ENCODE data around the gene PRPF38A.

Gene PRPF38A

DNA sequence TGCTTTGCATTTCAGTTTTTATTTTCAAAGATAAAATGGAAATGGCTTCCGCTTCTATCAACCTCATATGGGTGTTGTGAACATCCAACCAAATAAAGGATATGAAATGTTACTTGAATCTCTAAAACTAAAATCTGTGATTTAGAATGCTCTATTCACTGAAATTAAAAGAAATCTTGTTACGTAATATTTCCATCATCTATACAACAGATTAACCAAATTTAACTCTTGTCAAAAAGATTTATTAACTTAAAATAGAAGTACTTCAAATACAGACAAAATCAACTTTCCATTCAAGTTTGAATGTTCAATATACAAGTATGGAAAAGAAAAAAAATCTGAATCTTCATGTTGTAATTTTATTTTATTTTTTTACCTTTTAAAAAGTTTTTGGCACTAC lies 18.7 kb downstream of the PRPF38A start:
- no peaks in the 10 kb centered on the region for H3K9me3 Mint-ChIP-seq
- peaks cover 28% of the 10 kb centered on the region for H3K36me3 Mint-ChIP-seq (ENCODE audit: low read depth)
- no peak overlapping the region for H3K27ac Mint-ChIP-seq
- peaks cover 42% of the 10 kb centered on the region for H3K4me1 Mint-ChIP-seq (ENCODE audit: low read depth)
- no peaks in the 10 kb centered on the region for H3K27me3 Mint-ChIP-seq (ENCODE audit: low read depth)
- H3K4me3 Mint-ChIP-seq, result no peak overlapping the region

DNA sequence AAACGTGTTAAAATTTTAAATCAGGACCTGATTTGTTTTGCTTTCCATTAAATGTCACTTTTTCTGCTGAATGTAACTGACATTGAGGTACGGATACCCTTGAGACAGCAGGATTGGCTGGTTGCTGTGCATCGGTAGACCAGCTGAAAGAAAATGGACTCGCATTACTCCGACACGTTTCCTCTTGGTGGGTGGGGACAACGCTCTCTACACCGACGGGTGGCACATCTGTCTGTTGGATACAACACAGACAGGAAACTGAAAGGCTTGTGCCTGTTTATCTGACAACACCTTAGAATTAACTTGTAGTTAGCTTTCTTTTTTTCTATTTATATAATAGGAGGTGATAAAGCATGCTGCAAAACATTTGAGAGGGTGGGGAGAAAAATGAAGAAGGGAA lies 19.4 kb downstream of the PRPF38A start:
- no peaks in the 10 kb centered on the region for H3K9me3 Mint-ChIP-seq
- H3K4me1 Mint-ChIP-seq (ENCODE audit: low read depth), result peaks cover 40% of the 10 kb centered on the region
- H3K36me3 Mint-ChIP-seq (ENCODE audit: low read depth), result peaks cover 26% of the 10 kb centered on the region
- H3K4me3 Mint-ChIP-seq, result peak overlapping the region; percentile 65
- H3K27me3 Mint-ChIP-seq (ENCODE audit: low read depth), result no peaks in the 10 kb centered on the region
- H3K27ac Mint-ChIP-seq, result peak overlapping the region; percentile 95

DNA sequence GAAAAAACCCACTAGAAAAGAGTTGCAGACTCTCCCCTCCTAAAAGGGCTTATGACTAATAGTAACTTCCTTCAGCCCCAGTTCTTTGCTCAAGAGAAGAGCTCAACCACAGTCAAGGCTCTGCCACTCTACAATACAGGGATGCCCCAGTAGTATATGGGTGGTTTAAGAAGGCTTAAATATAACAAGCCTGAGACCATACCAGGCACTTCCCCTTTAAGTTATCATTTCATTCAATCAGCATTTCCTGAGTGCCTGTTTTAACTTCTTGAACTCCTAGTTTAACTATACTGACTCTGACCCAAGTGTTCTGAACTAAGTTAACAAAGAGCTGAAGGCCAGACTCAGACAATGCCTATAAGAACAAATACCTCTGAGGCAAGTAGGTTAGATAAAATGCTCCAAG lies 19.8 kb downstream of the PRPF38A start:
- no peaks in the 10 kb centered on the region for H3K27me3 Mint-ChIP-seq (ENCODE audit: low read depth)
- H3K36me3 Mint-ChIP-seq (ENCODE audit: low read depth), result peaks cover 26% of the 10 kb centered on the region
- H3K4me3 Mint-ChIP-seq, result peak overlapping the region; percentile 65
- peaks cover 39% of the 10 kb centered on the region for H3K4me1 Mint-ChIP-seq (ENCODE audit: low read depth)
- H3K9me3 Mint-ChIP-seq, result no peaks in the 10 kb centered on the region
- H3K27ac Mint-ChIP-seq, result peak overlapping the region; percentile 95

DNA sequence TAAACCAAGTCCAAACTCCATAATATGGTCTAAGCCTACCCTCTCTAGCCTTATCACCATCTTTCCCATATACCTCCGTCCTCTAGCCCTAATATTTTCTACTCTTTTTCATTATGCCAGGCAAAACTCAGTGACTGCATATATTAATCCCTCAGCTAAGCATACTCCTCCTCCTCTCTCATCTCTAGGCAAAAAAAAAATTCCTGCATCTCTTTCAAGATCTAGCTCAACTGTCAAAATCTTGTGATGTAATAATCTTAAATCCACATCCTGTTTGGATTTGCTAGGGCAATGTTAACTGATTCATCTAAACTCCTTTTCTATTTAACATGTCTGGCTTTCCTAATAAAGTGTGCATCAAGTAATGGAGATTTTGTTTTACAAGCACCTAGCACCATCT lies 20.4 kb downstream of the PRPF38A start:
- H3K4me1 Mint-ChIP-seq (ENCODE audit: low read depth), result peaks cover 36% of the 10 kb centered on the region
- H3K9me3 Mint-ChIP-seq, result no peaks in the 10 kb centered on the region
- H3K27ac Mint-ChIP-seq, result peak overlapping the region; percentile 95
- no peaks in the 10 kb centered on the region for H3K27me3 Mint-ChIP-seq (ENCODE audit: low read depth)
- peak overlapping the region; percentile 65 for H3K4me3 Mint-ChIP-seq
- H3K36me3 Mint-ChIP-seq (ENCODE audit: low read depth), result peaks cover 22% of the 10 kb centered on the region

DNA sequence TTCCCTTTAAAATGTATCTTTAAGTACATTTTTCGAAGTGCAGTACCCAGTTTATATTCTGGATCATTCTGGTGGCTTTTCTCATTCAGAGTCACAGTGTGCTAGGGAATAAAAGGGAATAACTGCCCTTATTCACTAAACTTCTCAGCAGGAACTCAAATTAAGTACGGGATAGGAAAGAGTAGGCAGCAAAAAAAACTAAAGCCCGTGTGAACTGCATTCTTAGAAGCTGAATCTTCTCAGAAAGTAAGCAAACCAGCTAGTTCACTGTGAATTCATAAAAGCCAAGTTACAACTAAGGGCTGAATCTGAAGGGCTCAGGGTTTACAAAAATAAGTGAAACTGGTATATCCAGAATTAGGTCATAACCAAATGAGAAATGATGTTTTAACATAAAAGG lies 22.0 kb downstream of the PRPF38A start:
- Mint-ChIP-seq H3K27me3 (ENCODE audit: low read depth) (no peaks in the 10 kb centered on the region), H3K27ac (peak overlapping the region; percentile 18), H3K36me3 (ENCODE audit: low read depth) (peaks cover 29% of the 10 kb centered on the region), H3K9me3 (no peaks in the 10 kb centered on the region), H3K4me3 (no peak overlapping the region), H3K4me1 (ENCODE audit: low read depth) (peaks cover 36% of the 10 kb centered on the region)

DNA sequence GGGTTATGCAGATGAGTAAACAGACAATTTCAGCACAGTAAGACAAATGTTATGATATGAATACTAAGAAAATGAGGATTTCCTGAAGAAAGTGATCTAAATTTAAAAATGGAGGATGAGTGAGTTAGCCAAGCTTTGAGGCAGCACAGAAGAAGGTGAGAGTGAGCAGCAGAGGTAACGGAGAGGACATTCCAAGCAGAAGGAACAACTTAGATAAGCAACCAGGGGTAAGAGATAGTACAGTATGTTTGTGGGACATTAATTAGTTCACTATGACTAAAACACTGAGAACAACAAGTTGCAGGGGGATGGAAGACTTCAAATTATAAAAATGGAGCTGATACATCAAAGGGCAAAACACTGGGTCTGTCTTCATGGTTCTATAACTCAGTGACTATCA lies 22.8 kb downstream of the PRPF38A start:
- peaks cover 34% of the 10 kb centered on the region for H3K4me1 Mint-ChIP-seq (ENCODE audit: low read depth)
- H3K9me3 Mint-ChIP-seq, result no peaks in the 10 kb centered on the region
- H3K27me3 Mint-ChIP-seq (ENCODE audit: low read depth), result no peaks in the 10 kb centered on the region
- no peak overlapping the region for H3K27ac Mint-ChIP-seq
- no peak overlapping the region for H3K4me3 Mint-ChIP-seq
- H3K36me3 Mint-ChIP-seq (ENCODE audit: low read depth), result peaks cover 32% of the 10 kb centered on the region

DNA sequence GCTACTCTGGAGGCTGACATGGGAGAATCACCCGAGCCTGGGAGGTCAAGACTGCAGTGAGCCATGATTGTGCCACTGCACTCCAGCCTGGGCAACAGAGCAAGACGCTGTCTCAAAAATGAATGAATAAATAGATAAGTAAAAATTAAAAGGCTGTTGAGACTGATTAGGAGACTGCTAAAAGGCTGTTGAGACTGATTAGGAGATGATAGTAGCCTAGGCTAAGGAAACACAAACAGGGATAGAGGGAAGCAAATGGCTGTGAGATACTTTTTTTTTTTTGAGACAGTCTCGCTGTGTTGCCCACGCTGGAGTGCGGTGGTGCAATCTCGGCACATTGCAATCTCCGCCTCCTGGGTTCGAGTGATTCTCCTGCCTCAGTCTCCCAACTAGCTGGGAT lies 28.4 kb downstream of the PRPF38A start:
- Mint-ChIP-seq H3K36me3 (ENCODE audit: low read depth) (peaks cover 25% of the 10 kb centered on the region), H3K27me3 (ENCODE audit: low read depth) (no peaks in the 10 kb centered on the region), H3K9me3 (no peaks in the 10 kb centered on the region), H3K4me1 (ENCODE audit: low read depth) (no peaks in the 10 kb centered on the region), H3K27ac (no peak overlapping the region), H3K4me3 (no peak overlapping the region)

DNA sequence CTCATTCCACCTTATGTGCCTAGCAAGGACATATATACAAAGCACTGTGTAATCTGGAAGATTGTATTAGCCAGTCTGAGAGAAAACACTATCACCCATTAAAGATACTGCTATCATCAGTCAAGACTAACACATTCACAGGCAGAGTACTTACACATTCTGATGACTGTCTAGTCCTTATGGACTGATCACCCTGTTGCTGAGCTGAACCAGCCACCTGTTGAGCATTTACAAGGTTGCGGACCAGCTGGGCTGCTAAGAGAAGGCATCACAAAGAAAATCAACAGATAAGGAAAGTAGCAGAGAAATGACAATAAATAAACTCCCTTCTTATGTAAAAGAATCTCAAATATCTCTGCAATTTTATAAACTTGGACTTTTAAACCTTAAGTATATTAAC lies 30.8 kb downstream of the PRPF38A start:
- H3K4me3 Mint-ChIP-seq, result no peak overlapping the region
- H3K9me3 Mint-ChIP-seq, result no peaks in the 10 kb centered on the region
- H3K27me3 Mint-ChIP-seq (ENCODE audit: low read depth), result no peaks in the 10 kb centered on the region
- H3K36me3 Mint-ChIP-seq (ENCODE audit: low read depth), result peaks cover 27% of the 10 kb centered on the region
- no peak overlapping the region for H3K27ac Mint-ChIP-seq
- H3K4me1 Mint-ChIP-seq (ENCODE audit: low read depth), result no peaks in the 10 kb centered on the region

DNA sequence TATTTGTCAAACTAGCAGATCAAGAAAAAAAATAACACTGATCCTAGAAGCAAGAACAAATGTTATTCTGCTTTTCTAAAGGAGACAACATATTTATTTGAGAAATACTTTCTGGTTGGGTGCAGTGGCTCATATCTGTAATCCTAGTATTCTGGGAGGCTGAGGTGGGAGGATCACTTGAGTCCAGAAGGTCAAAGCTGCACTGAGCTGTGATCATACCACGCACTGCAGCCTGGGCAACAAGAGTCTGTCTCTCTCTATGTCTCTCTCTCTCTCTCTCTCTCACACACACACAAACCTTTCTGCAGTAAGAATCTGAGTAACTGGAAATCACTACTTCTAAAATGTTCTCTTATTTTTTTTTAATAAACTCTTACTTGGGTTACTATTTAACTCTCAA lies 31.2 kb downstream of the PRPF38A start:
- Mint-ChIP-seq H3K27ac (no peak overlapping the region), H3K4me3 (no peak overlapping the region), H3K9me3 (no peaks in the 10 kb centered on the region), H3K36me3 (ENCODE audit: low read depth) (peaks cover 28% of the 10 kb centered on the region), H3K4me1 (ENCODE audit: low read depth) (no peaks in the 10 kb centered on the region), H3K27me3 (ENCODE audit: low read depth) (no peaks in the 10 kb centered on the region)

DNA sequence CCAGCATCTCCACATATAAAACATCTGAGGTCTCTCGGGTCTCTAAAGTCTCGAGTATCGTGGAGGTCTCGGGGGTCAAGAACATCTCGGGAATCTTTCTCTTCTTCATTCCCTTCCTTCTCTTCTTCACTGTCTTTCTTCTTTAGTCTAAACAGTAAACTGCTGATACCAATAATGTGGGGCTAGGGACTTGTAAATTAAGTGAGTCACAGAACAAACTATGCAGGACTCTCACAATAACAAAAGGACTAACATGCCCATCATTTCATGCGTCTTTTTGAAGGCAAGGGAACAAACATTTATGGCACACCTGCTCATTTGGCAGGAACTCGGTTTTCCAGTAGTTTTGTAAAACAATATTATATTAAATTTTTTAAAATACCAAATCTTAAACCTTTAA lies 32.4 kb downstream of the PRPF38A start:
- no peak overlapping the region for H3K4me3 Mint-ChIP-seq
- no peaks in the 10 kb centered on the region for H3K4me1 Mint-ChIP-seq (ENCODE audit: low read depth)
- H3K27ac Mint-ChIP-seq, result no peak overlapping the region
- no peaks in the 10 kb centered on the region for H3K27me3 Mint-ChIP-seq (ENCODE audit: low read depth)
- peaks cover 25% of the 10 kb centered on the region for H3K36me3 Mint-ChIP-seq (ENCODE audit: low read depth)
- no peaks in the 10 kb centered on the region for H3K9me3 Mint-ChIP-seq

DNA sequence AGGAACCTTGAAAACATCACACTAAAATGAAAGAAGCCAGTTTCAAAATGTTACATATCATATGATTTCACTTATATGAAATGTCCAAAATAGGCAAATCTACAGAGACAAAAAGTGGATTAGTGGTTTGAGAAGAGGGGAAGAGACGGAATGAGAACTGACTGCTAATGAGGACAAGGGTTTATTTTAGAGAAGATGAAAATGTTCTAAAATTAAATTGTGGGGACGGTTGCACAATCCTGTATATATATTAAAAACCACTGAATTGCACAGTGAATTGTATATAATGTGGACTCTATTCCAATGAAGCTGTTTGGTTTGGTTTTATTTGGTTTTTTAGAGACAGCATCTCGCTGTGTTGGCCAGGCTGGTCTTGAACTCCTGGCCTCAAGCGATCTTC lies 35.6 kb downstream of the PRPF38A start:
- H3K27me3 Mint-ChIP-seq (ENCODE audit: low read depth), result no peaks in the 10 kb centered on the region
- H3K27ac Mint-ChIP-seq, result no peak overlapping the region
- H3K36me3 Mint-ChIP-seq (ENCODE audit: low read depth), result peaks cover 26% of the 10 kb centered on the region
- H3K4me3 Mint-ChIP-seq, result no peak overlapping the region
- H3K9me3 Mint-ChIP-seq, result no peaks in the 10 kb centered on the region
- no peaks in the 10 kb centered on the region for H3K4me1 Mint-ChIP-seq (ENCODE audit: low read depth)

DNA sequence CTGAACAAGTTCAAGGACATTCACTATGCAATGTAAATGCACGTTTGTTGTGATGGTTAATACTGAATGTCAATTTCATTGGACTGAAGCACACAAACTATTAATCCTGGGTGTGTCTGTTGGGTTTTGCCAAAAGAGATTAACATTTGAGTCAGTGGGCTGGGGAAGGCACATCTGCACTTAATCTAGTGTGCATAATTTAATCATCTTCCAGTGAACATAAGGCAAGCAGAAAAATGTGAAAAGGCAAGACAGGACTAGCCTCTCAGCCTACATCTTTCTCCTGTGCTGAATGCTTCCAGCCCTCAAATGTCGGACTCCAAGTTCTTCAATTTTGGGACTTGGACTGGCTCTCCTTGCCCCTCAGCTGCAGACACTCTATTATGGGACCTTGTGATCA lies 40.1 kb downstream of the PRPF38A start:
- Mint-ChIP-seq H3K36me3 (ENCODE audit: low read depth) (peaks cover 23% of the 10 kb centered on the region), H3K4me1 (ENCODE audit: low read depth) (no peaks in the 10 kb centered on the region), H3K9me3 (no peaks in the 10 kb centered on the region), H3K27ac (no peak overlapping the region), H3K4me3 (no peak overlapping the region), H3K27me3 (ENCODE audit: low read depth) (no peaks in the 10 kb centered on the region)

DNA sequence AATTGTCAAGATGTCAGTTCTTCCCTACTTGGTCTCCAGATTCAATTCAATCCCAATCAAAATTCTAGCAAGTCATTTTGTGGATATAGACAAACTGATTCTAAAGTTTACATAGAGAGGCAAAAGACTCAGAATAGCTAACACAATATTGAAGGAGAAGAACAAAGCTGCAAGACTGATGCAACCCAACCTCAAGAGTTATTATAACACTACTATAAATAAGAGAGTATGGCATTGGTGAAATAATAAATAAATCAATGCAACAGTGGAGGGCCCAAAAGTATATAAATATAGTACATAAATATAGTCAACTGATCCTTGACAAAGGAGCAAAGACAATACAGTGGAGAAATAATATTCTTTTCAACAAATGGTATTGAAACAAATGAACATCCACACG lies 49.7 kb downstream of the PRPF38A start:
- Mint-ChIP-seq H3K27ac (no peak overlapping the region), H3K4me1 (ENCODE audit: low read depth) (peaks cover 3% of the 10 kb centered on the region), H3K36me3 (ENCODE audit: low read depth) (peaks cover 25% of the 10 kb centered on the region), H3K9me3 (no peaks in the 10 kb centered on the region), H3K4me3 (no peak overlapping the region), H3K27me3 (ENCODE audit: low read depth) (no peaks in the 10 kb centered on the region)

DNA sequence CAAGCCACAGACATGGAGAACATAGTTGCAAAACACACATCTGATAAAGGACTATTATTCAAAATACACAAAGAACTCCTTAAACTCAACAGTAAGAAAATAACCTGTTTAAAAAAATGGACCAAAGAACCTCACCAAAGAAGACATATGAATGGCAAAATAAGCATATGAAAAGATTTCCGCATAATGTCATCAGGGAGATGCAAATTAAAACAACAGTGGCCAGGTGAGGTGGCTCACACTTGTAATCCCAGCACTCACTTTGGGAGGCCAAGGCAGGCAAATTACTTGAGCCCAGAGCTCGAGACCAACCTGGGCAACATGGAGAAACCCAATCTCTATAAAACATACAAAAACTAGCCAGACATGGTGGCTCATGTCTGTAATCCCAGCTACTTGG lies 50.4 kb downstream of the PRPF38A start:
- peaks cover 25% of the 10 kb centered on the region for H3K36me3 Mint-ChIP-seq (ENCODE audit: low read depth)

DNA sequence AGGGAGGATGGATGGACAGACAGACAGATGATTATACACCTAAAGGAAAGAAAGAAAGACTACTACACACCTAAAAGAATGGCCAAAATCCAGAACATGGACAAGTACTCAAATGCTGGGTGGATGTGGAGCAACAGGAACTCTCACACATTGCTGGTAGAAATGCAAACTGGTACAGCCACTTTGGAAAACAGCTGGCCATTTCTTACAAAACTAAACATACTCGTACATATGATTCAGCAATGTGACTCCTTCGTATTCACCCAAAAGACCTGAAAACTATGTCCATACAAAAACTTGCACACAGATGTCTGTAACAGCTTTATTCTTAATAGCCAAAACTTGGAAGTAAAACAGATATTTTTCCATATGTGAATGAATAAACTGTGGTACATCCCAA lies 51.3 kb downstream of the PRPF38A start:
- Mint-ChIP-seq H3K4me3 (no peak overlapping the region), H3K27me3 (ENCODE audit: low read depth) (no peaks in the 10 kb centered on the region), H3K4me1 (ENCODE audit: low read depth) (peaks cover 3% of the 10 kb centered on the region), H3K9me3 (no peaks in the 10 kb centered on the region), H3K27ac (no peak overlapping the region), H3K36me3 (ENCODE audit: low read depth) (peaks cover 27% of the 10 kb centered on the region)

More for the DNA sequence above, 50.4 kb downstream of the PRPF38A start:
- H3K4me1 Mint-ChIP-seq (ENCODE audit: low read depth), result peaks cover 3% of the 10 kb centered on the region
- no peak overlapping the region for H3K27ac Mint-ChIP-seq
- no peaks in the 10 kb centered on the region for H3K9me3 Mint-ChIP-seq
- no peak overlapping the region for H3K4me3 Mint-ChIP-seq
- no peaks in the 10 kb centered on the region for H3K27me3 Mint-ChIP-seq (ENCODE audit: low read depth)

DNA sequence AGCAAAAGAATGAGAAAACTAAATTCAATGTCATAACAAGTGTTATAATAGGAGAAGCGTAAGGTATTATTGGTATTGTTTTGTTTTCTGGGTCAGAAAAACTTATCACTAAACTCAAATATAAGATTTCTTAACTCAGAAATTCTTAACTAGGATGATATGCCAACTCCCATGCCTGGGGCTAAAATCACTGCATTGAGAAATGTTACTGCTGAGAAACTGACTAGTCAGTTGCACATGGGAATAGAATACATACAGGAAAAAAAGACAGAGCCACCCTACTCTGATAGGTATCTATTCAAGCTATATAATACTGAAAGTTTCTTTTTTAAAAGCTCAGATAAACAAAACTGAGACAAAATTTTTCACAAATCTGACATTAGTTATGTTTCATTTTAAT lies 56.3 kb downstream of the PRPF38A start:
- Mint-ChIP-seq H3K36me3 (ENCODE audit: low read depth) (peaks cover 12% of the 10 kb centered on the region), H3K27ac (no peak overlapping the region), H3K9me3 (no peaks in the 10 kb centered on the region), H3K27me3 (ENCODE audit: low read depth) (no peaks in the 10 kb centered on the region), H3K4me1 (ENCODE audit: low read depth) (peaks cover 3% of the 10 kb centered on the region), H3K4me3 (no peak overlapping the region)

Data from T-helper 1 cell treated with Interleukin-12 subunit alpha and Interleukin-12 subunit beta and Interleukin-4 antibody, amounts not matched to agents 30 μg/mL and 1 μg/mL, for 36 hours (primary cell).